A549 (cell line): ENCODE results near the gene C1QTNF7.

Experiments
- BHLHE40 ChIP-seq: IDR thresholded peaks from 2 replicates; pipeline ENCODE4 v1.6.1; 2012; ENCODE audit warnings: low read depth, low read length, inconsistent platforms
- CTCF ChIP-seq: fragments of >200 bp; sonication (Bioruptor Twin); formaldehyde crosslinking; IDR thresholded peaks from 3 replicates; pipeline ENCODE4 v1.5.1; 2016
- E2F6 ChIP-seq: IDR thresholded peaks from 2 replicates; pipeline ENCODE4 v1.6.1; 2012; ENCODE audit warnings: low read depth, borderline replicate concordance
- EP300 ChIP-seq, 2 experiments: fragments of >200 bp; sonication (Bioruptor Twin); formaldehyde crosslinking; IDR thresholded peaks; 2 replicates in 1 of 2; 3 replicates in 1 of 2; pipeline ENCODE4 v1.6.1; 2016 to 2017
- HMGXB4 ChIP-seq: fragments of 250-450 bp; sonication (Bioruptor Pico); IDR thresholded peaks from 2 replicates; pipeline ENCODE4 v1.5.0; 2021; ENCODE audit warnings: mild to moderate bottlenecking, moderate library complexity, borderline replicate concordance
- JUN ChIP-seq, 2 experiments: fragments of >200 bp; sonication (Bioruptor Twin); formaldehyde crosslinking; IDR thresholded peaks; 2 replicates in 1 of 2; 3 replicates in 1 of 2; pipeline ENCODE4 v1.6.1; 2016 to 2017
- MAX ChIP-seq: IDR thresholded peaks from 2 replicates; pipeline ENCODE4 v1.6.1; 2012
- POLR2A ChIP-seq: IDR thresholded peaks from 2 replicates; pipeline ENCODE4 v1.6.1; 2012; ENCODE audit warnings: mild to moderate bottlenecking, low read length
- RAD21 ChIP-seq, 2 experiments: fragments of >200 bp in 1 of 2; sonication (Bioruptor Twin) in 1 of 2; formaldehyde crosslinking in 1 of 2; IDR thresholded peaks in 1 of 2; conservative IDR thresholded peaks in 1 of 2; 2 replicates in 1 of 2; 3 replicates in 1 of 2; pipeline ENCODE4 v1.6.1; 2012 to 2018; ENCODE audit warnings: inconsistent platforms in 1 of 2
- REST ChIP-seq: fragments of 200-600 bp; sonication (generic); IDR thresholded peaks from 2 replicates; pipeline ENCODE4 v1.6.1; 2016; ENCODE audit warnings: antibody characterized with exemption, mild to moderate bottlenecking, moderate library complexity
- RFX5 ChIP-seq: fragments of 450-650 bp; IDR thresholded peaks from 2 replicates; pipeline ENCODE4 v1.7.1; 2014; ENCODE audit warnings: antibody characterized with exemption, mild to moderate bottlenecking, moderate library complexity

- no peak for TF ChIP-seq RFX5
- TF ChIP-seq POLR2A, result no peak
- no peak for TF ChIP-seq MAX
- no peak for TF ChIP-seq RAD21 (conservative IDR thresholded peaks at IDR 0.05 in 1 of 2, IDR thresholded peaks at IDR 0.05 in 1 of 2)
- TF ChIP-seq REST, result no peak
- TF ChIP-seq EP300 (IDR thresholded peaks at IDR 0.05), result no peak
- TF ChIP-seq JUN (IDR thresholded peaks at IDR 0.05), result no peak
- TF ChIP-seq BHLHE40, result no peak
- TF ChIP-seq HMGXB4 (CRISPR knock-in tag), result no peak
- TF ChIP-seq CTCF, result no peak
- no peak for TF ChIP-seq E2F6
These were observed 6.3 kb downstream of the C1QTNF7 start for GRCh38 chr4:15434091-15434490.
